M059J (cell line): ENCODE measurements around the gene NKPD1. TPM values are rescaled to one million over a fixed set of nuclear protein-coding genes. Genes with fewer than 3 reads are reported as not detected.

Source experiments
- DNase-seq: peaks from one replicate; pipeline ENCODE4 v3.0.0-alpha.2; 2012; ENCODE audit warnings: low read depth
- total RNA-seq: library from RNA; depleted of rRNA; stranded (reverse); fragments of >200 nt; shearing (Covaris generic); gene quantifications from 2 replicates; pipeline ENCODE4 v1.2.3, GENCODE V29; 2014

The NKPD1 gene
- total RNA-seq, 1 experiment from 2014 or later = not detected

- DNase-seq = no peak
These were observed 14.9 kb upstream of the NKPD1 start for GRCh38 chr19:45175515-45176345.

- peak; percentile 95 for DNase-seq
These were observed 13.0 kb upstream of the NKPD1 start for GRCh38 chr19:45173816-45174215.

- DNase-seq = no peak
These were observed 11.9 kb upstream of the NKPD1 start for GRCh38 chr19:45172611-45173208.

- no peak for DNase-seq
These were observed 11.4 kb upstream of the NKPD1 start for GRCh38 chr19:45172173-45172572.

GRCh38 chr19:45171211-45171623 is 10.4 kb upstream of the NKPD1 start:
- no peak for DNase-seq

- DNase-seq = no peak
These were observed 9.6 kb upstream of the NKPD1 start for GRCh38 chr19:45170146-45171106.

- no peak for DNase-seq
These were observed 8.8 kb upstream of the NKPD1 start for GRCh38 chr19:45169602-45170001.

- no peak for DNase-seq
These were observed 8.1 kb upstream of the NKPD1 start for GRCh38 chr19:45168767-45169351.

- DNase-seq = no peak
These were observed 6.0 kb upstream of the NKPD1 start for GRCh38 chr19:45166723-45167252.

- no peak for DNase-seq
These were observed 4.0 kb upstream of the NKPD1 start for GRCh38 chr19:45164577-45165335.

- DNase-seq = no peak
These were observed 3.1 kb upstream of the NKPD1 start for GRCh38 chr19:45163751-45164460.

- no peak for DNase-seq
These were observed 2.4 kb upstream of the NKPD1 start for GRCh38 chr19:45163156-45163555.

GRCh38 chr19:45162608-45163143 is 1.9 kb upstream of the NKPD1 start:
- DNase-seq = no peak

GRCh38 chr19:45161738-45162607 is 1.2 kb upstream of the NKPD1 start:
- peak; percentile 38 for DNase-seq

GRCh38 chr19:45159971-45160324 is 834 bp downstream of the NKPD1 start:
- DNase-seq = no peak

- DNase-seq = no peak
These were observed 1.4 kb downstream of the NKPD1 start for GRCh38 chr19:45159210-45159970.

- no peak for DNase-seq
These were observed 2.1 kb downstream of the NKPD1 start for GRCh38 chr19:45158503-45159209.

- no peak for DNase-seq
These were observed 4.0 kb downstream of the NKPD1 start for GRCh38 chr19:45156751-45157150.
